HEK293 (cell line): ENCODE data around the gene BTBD9.

Experiments used
- CTCF ChIA-PET: fragments of 350-600 bp; formaldehyde crosslinking; extraction: SDS; loops from one replicate; lab custom pipeline; 2021; ENCODE audit warnings: antibody characterized with exemption; lab: Yijun Ruan, JAX
- POLR2A ChIA-PET: fragments of 300-600 bp; formaldehyde crosslinking; extraction: SDS; loops from one replicate; lab custom pipeline; 2020; ENCODE audit warnings: antibody characterized with exemption, inconsistent platforms; lab: Yijun Ruan, JAX
- H3K27ac ChIP-seq: fragments of 200-500 bp; sonication (Bioruptor generic); 2 replicates; pipeline ENCODE4 v1.5.1; 2014; ENCODE audit warnings: low read depth, low read length, control low read depth, inconsistent platforms; ENCODE audit errors: extremely low read depth
- H3K36me3 ChIP-seq, 2 experiments: fragments of 200-500 bp in 1 of 2; sonication (Bioruptor generic) in 1 of 2; 1 replicate in 1 of 2; 2 replicates in 1 of 2; pipeline ENCODE4 v1.5.1; 2014 to 2017; ENCODE audit warnings: inconsistent platforms in 2 of 2, low read length in 2 of 2; ENCODE audit not compliant: control insufficient read depth in 2 of 2, insufficient read depth in 1 of 2
- H3K4me1 ChIP-seq: fragments of 200-500 bp; sonication (Bioruptor generic); 2 replicates; pipeline ENCODE4 v1.5.1; 2014; ENCODE audit warnings: mild to moderate bottlenecking, low read length, inconsistent platforms; ENCODE audit not compliant: control insufficient read depth, insufficient read depth
- H3K4me3 ChIP-seq: 2 replicates; pipeline ENCODE4 v1.5.1; 2011; ENCODE audit warnings: low read depth, mild to moderate bottlenecking, control low read depth, low read length, moderate library complexity
- H3K9me3 ChIP-seq: fragments of 200-500 bp; sonication (Bioruptor generic); 2 replicates; pipeline ENCODE4 v1.5.1; 2014; ENCODE audit warnings: low read depth, low read length, inconsistent platforms; ENCODE audit not compliant: control insufficient read depth, insufficient read depth
- BCL6B ChIP-seq: fragments of 450-650 bp; formaldehyde crosslinking; IDR thresholded peaks from 2 replicates; pipeline ENCODE4 v1.5.1; 2017; ENCODE audit warnings: missing biosample characterization, missing genetic modification characterization
- EGR2 ChIP-seq: fragments of 450-650 bp; formaldehyde crosslinking; IDR thresholded peaks from 2 replicates; pipeline ENCODE4 v1.5.1; 2016; ENCODE audit warnings: low read depth, missing biosample characterization, missing genetic modification characterization
- GFI1B ChIP-seq: fragments of 450-650 bp; formaldehyde crosslinking; IDR thresholded peaks from 2 replicates; pipeline ENCODE4 v1.5.1; 2016; ENCODE audit warnings: missing biosample characterization, missing genetic modification characterization
- HOXA7 ChIP-seq: sonication (generic); formaldehyde crosslinking; IDR thresholded peaks from 2 replicates; pipeline ENCODE4 v1.8.1; 2022; ENCODE audit warnings: missing genetic modification reagents, borderline replicate concordance
- MYNN ChIP-seq: fragments of 450-650 bp; formaldehyde crosslinking; IDR thresholded peaks from 2 replicates; pipeline ENCODE4 v1.5.1; 2016; ENCODE audit warnings: missing biosample characterization, missing genetic modification characterization, borderline replicate concordance
- MZF1 ChIP-seq: fragments of 450-650 bp; formaldehyde crosslinking; IDR thresholded peaks from 2 replicates; pipeline ENCODE4 v1.5.1; 2017; ENCODE audit warnings: missing biosample characterization, missing genetic modification characterization, borderline replicate concordance
- PBX3 ChIP-seq: sonication (generic); formaldehyde crosslinking; IDR thresholded peaks from 2 replicates; pipeline ENCODE4 v1.8.1; 2022; ENCODE audit warnings: mild to moderate bottlenecking, moderate library complexity, missing genetic modification reagents
- PRDM1 ChIP-seq: fragments of 450-650 bp; formaldehyde crosslinking; IDR thresholded peaks from 2 replicates; pipeline ENCODE4; 2016; ENCODE audit warnings: missing biosample characterization, missing genetic modification characterization
- SCRT1 ChIP-seq: fragments of 450-650 bp; formaldehyde crosslinking; IDR thresholded peaks from 2 replicates; pipeline ENCODE4 v1.5.1; 2016; ENCODE audit warnings: missing biosample characterization, missing genetic modification characterization, borderline replicate concordance
- SP7 ChIP-seq: fragments of 450-650 bp; formaldehyde crosslinking; IDR thresholded peaks from 2 replicates; pipeline ENCODE4 v1.5.1; 2016; ENCODE audit warnings: missing biosample characterization, missing genetic modification characterization
- TSHZ1 ChIP-seq: fragments of 450-650 bp; formaldehyde crosslinking; IDR thresholded peaks from 2 replicates; pipeline ENCODE4 v1.5.1; 2016; ENCODE audit warnings: missing biosample characterization, missing genetic modification characterization, borderline replicate concordance
- ZBTB7A ChIP-seq: fragments of 450-650 bp; formaldehyde crosslinking; IDR thresholded peaks from 2 replicates; pipeline ENCODE4 v1.5.1; 2016; ENCODE audit warnings: low read depth, missing biosample characterization, missing genetic modification characterization
- ZFP3 ChIP-seq: fragments of 450-650 bp; formaldehyde crosslinking; IDR thresholded peaks from 2 replicates; pipeline ENCODE4 v1.5.1; 2016; ENCODE audit warnings: low read depth, missing biosample characterization, missing genetic modification characterization
- ZNF174 ChIP-seq: fragments of 450-650 bp; formaldehyde crosslinking; IDR thresholded peaks from 2 replicates; pipeline ENCODE4 v1.5.0; 2017; ENCODE audit warnings: missing biosample characterization, mild to moderate bottlenecking, missing genetic modification characterization
- ZNF184 ChIP-seq: fragments of 450-650 bp; IDR thresholded peaks from 2 replicates; pipeline ENCODE4 v1.5.1; 2018; ENCODE audit warnings: missing biosample characterization, mild to moderate bottlenecking, missing genetic modification characterization
- ZNF202 ChIP-seq: fragments of 450-650 bp; formaldehyde crosslinking; IDR thresholded peaks from 2 replicates; pipeline ENCODE4 v1.5.1; 2016; ENCODE audit warnings: missing biosample characterization, missing genetic modification characterization, borderline replicate concordance
- ZNF211 ChIP-seq: fragments of 450-650 bp; formaldehyde crosslinking; IDR thresholded peaks from 2 replicates; pipeline ENCODE4 v1.5.1; 2016; ENCODE audit warnings: low read depth, missing biosample characterization, missing genetic modification characterization
- ZNF24 ChIP-seq: fragments of 450-650 bp; formaldehyde crosslinking; IDR thresholded peaks from 2 replicates; pipeline ENCODE4 v1.5.1; 2016; ENCODE audit warnings: missing biosample characterization, missing genetic modification characterization
- ZNF548 ChIP-seq: fragments of 450-650 bp; formaldehyde crosslinking; IDR thresholded peaks from 2 replicates; pipeline ENCODE4 v1.5.1; 2016; ENCODE audit warnings: missing biosample characterization, missing genetic modification characterization
- ZNF555 ChIP-seq: fragments of 450-650 bp; formaldehyde crosslinking; conservative IDR thresholded peaks from 2 replicates; pipeline ENCODE4 v1.5.1; 2017; ENCODE audit warnings: missing biosample characterization, mild to moderate bottlenecking, missing genetic modification characterization, inconsistent platforms
- ZNF621 ChIP-seq: fragments of 450-650 bp; formaldehyde crosslinking; IDR thresholded peaks from 2 replicates; pipeline ENCODE4 v1.5.1; 2017; ENCODE audit warnings: missing biosample characterization, missing genetic modification characterization
- ZNF76 ChIP-seq: fragments of 450-650 bp; formaldehyde crosslinking; IDR thresholded peaks from 2 replicates; pipeline ENCODE4; 2016; ENCODE audit warnings: low read depth, missing biosample characterization, missing genetic modification characterization, borderline replicate concordance
- ZNF792 ChIP-seq: fragments of 450-650 bp; formaldehyde crosslinking; IDR thresholded peaks from 2 replicates; pipeline ENCODE4 v1.5.1; 2016; ENCODE audit warnings: missing biosample characterization, missing genetic modification characterization
- ZNF830 ChIP-seq: fragments of 450-650 bp; IDR thresholded peaks from 2 replicates; pipeline ENCODE4 v1.5.0; 2018; ENCODE audit warnings: missing biosample characterization, missing genetic modification characterization, low read depth, mild to moderate bottlenecking, moderate library complexity

BTBD9 gene

GRCh38 chr6:38310061-38310460 is 329.7 kb downstream of the BTBD9 start:
- POLR2A ChIA-PET: no interaction called here
- TF ChIP-seq ZNF202 (no peak), ZNF621 (no peak), PBX3 (CRISPR knock-in tag) (no peak), MZF1 (no peak), ZNF211 (tag by site-specific recombination) (no peak), BCL6B (tag by site-specific recombination) (no peak), PRDM1 (tag by site-specific recombination) (no peak), ZNF24 (no peak), MYNN (tag by site-specific recombination) (no peak), GFI1B (tag by site-specific recombination) (no peak), ZNF76 (tag by site-specific recombination) (no peak), ZNF555 (tag by site-specific recombination) (no peak), ZNF174 (tag by site-specific recombination) (no peak), SCRT1 (no peak), TSHZ1 (no peak), ZBTB7A (tag by site-specific recombination) (no peak), ZNF792 (no peak)
- Histone ChIP-seq H3K9me3 (no peaks in the 10 kb centered on the region), H3K27ac (no peak overlapping the region), H3K4me3 (no peak overlapping the region), H3K36me3 (no peaks in the 10 kb centered on the region), H3K4me1 (peaks cover 15% of the 10 kb centered on the region)
- CTCF ChIA-PET: no interaction called here

- Histone ChIP-seq H3K4me3 (no peak overlapping the region), H3K9me3 (no peaks in the 10 kb centered on the region), H3K4me1 (peaks cover 15% of the 10 kb centered on the region), H3K27ac (no peak overlapping the region), H3K36me3 (no peaks in the 10 kb centered on the region)
- ChIA-PET POLR2A (interaction anchor here (0.5 kb wide), 1 partner anchor 97 kb away, joined by 4 read pairs; no protein-coding TSS in a partner anchor), CTCF (interaction anchor here (0.8 kb wide), 2 partner anchors 44 to 161 kb away, joined by 3 read pairs; no protein-coding TSS in a partner anchor)
- TF ChIP-seq ZFP3 (tag by site-specific recombination): no peak
- no peak for TF ChIP-seq SP7 (tag by site-specific recombination)
- TF ChIP-seq ZNF830 (tag by site-specific recombination): no peak
- no peak for TF ChIP-seq ZNF24
- TF ChIP-seq MYNN (tag by site-specific recombination): no peak
- no peak for TF ChIP-seq EGR2 (tag by site-specific recombination)
- no peak for TF ChIP-seq ZNF548 (tag by site-specific recombination)
- TF ChIP-seq ZNF184: no peak
- no peak for TF ChIP-seq HOXA7 (CRISPR knock-in tag)
Measured at GRCh38 chr6:38307740-38308139, 332.0 kb downstream of the BTBD9 start.
